SK-N-SH treated with all-trans-retinoic acid at 6 μM for 48 hours (cell line): ENCODE results near the gene GPHN.

Experiments used
- ARNTL ChIP-seq: fragments of 450-650 bp; formaldehyde crosslinking; IDR thresholded peaks from 2 replicates; pipeline ENCODE4 v1.5.0; 2020; ENCODE audit warnings: low read depth, mild to moderate bottlenecking, moderate library complexity, borderline replicate concordance
- CREB5 ChIP-seq: fragments of 250-450 bp; sonication (Bioruptor Pico); IDR thresholded peaks from 2 replicates; pipeline ENCODE4 v1.5.1; 2020; ENCODE audit warnings: low read depth, mild to moderate bottlenecking, moderate library complexity
- CSDC2 ChIP-seq: fragments of 250-450 bp; sonication (Bioruptor Pico); IDR thresholded peaks from 2 replicates; pipeline ENCODE4 v1.5.0; 2020; ENCODE audit warnings: mild to moderate bottlenecking, moderate library complexity
- CSRNP3 ChIP-seq: fragments of 250-450 bp; sonication (Bioruptor Pico); IDR thresholded peaks from 2 replicates; pipeline ENCODE4 v1.5.1; 2021; ENCODE audit warnings: mild to moderate bottlenecking, moderate library complexity
- OSR1 ChIP-seq: fragments of 250-450 bp; sonication (Bioruptor Pico); IDR thresholded peaks from 2 replicates; pipeline ENCODE4 v1.8.0; 2022; ENCODE audit warnings: moderate library complexity, mild to moderate bottlenecking, inconsistent platforms
- POU6F1 ChIP-seq: fragments of 250-450 bp; sonication (Bioruptor Pico); IDR thresholded peaks from 2 replicates; pipeline ENCODE4 v1.8.0; 2021; ENCODE audit warnings: low read depth, mild to moderate bottlenecking, moderate library complexity, borderline replicate concordance
- PPARA ChIP-seq: fragments of 250-450 bp; sonication (Bioruptor Pico); IDR thresholded peaks from 2 replicates; pipeline ENCODE4 v1.5.0; 2020; ENCODE audit warnings: mild to moderate bottlenecking, borderline replicate concordance
- RARB ChIP-seq: fragments of 250-450 bp; sonication (Bioruptor Pico); IDR thresholded peaks from 2 replicates; pipeline ENCODE4 v1.8.0; 2021; ENCODE audit warnings: mild to moderate bottlenecking, moderate library complexity
- SNAI2 ChIP-seq: fragments of 250-450 bp; sonication (Bioruptor Pico); IDR thresholded peaks from 2 replicates; pipeline ENCODE4 v1.5.0; 2020; ENCODE audit warnings: mild to moderate bottlenecking, moderate library complexity
- TCF4 ChIP-seq: fragments of 250-450 bp; sonication (Bioruptor Pico); IDR thresholded peaks from 2 replicates; pipeline ENCODE4 v1.8.0; 2021; ENCODE audit warnings: mild to moderate bottlenecking, moderate library complexity, borderline replicate concordance
- TSHZ2 ChIP-seq: fragments of 250-450 bp; sonication (Bioruptor Pico); IDR thresholded peaks from 2 replicates; pipeline ENCODE4 v1.5.0; 2020; ENCODE audit warnings: mild to moderate bottlenecking, moderate library complexity
- ZC3H10 ChIP-seq: fragments of 250-450 bp; sonication (Bioruptor Pico); IDR thresholded peaks from 2 replicates; pipeline ENCODE4 v1.5.1; 2021; ENCODE audit warnings: mild to moderate bottlenecking, moderate library complexity
- ZNF8 ChIP-seq: fragments of 450-650 bp; formaldehyde crosslinking; IDR thresholded peaks from 2 replicates; pipeline ENCODE4 v1.5.0; 2020; ENCODE audit warnings: mild to moderate bottlenecking, moderate library complexity

- TF ChIP-seq ZNF8 (CRISPR knock-in tag) (no peak), ARNTL (CRISPR knock-in tag) (no peak), TSHZ2 (no peak), SNAI2 (CRISPR knock-in tag) (no peak), CSRNP3 (no peak), POU6F1 (CRISPR knock-in tag) (no peak), TCF4 (CRISPR knock-in tag) (no peak), CREB5 (CRISPR knock-in tag) (no peak), CSDC2 (CRISPR knock-in tag) (no peak), RARB (CRISPR knock-in tag) (no peak), PPARA (CRISPR knock-in tag) (no peak), OSR1 (CRISPR knock-in tag) (no peak), ZC3H10 (CRISPR knock-in tag) (no peak)
Measured at GRCh38 chr14:67016856-67017255, 508.9 kb downstream of the GPHN start.
